ENCODE data around the gene EIF1AX. TPM values are rescaled to one million over a fixed set of nuclear protein-coding genes. Genes with fewer than 3 reads are reported as not detected.

EIF1AX gene
- total RNA-seq, 1 experiment from 2014 or later: 158 TPM

DNA sequence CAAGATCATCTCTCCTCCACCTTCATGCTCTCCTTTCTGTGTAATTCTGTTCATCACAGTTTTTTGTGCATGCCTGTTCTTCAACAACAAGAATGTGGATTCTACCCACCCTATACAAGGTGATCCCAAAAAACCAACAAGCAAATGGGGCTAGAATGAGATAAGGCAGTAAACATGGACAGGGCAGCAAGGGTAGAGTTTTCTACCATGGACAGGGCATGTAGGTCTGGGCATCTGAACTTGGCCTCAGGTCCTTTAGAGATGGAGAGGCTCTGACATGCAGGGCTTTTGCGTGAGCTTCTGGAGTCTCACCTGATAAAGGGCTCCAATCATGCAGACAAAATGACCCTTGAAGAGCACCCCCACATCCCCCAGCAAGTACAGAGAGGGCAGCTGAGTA, 61.4 kb downstream of the EIF1AX start:
- no peak overlapping the region for H3K4me2 ChIP-seq (ENCODE audit: insufficient read depth, insufficient read length, low read length)
- no peak overlapping the region for H3K18ac ChIP-seq (ENCODE audit: insufficient read length, low read depth, low read length)
- no peaks in the 10 kb centered on the region for H3K4me1 ChIP-seq (ENCODE audit: insufficient read depth, low read length)
- H3K79me2 ChIP-seq (ENCODE audit: insufficient read depth, low read length): no peaks in the 10 kb centered on the region
- no peaks in the 10 kb centered on the region for H3K27me3 Mint-ChIP-seq (ENCODE audit: low read depth)
- no peak for DNase-seq
- no peak overlapping the region for H3K27ac Mint-ChIP-seq
- no peaks in the 10 kb centered on the region for H3K4me1 Mint-ChIP-seq
- no peak overlapping the region for H3T11ph ChIP-seq (ENCODE audit: low read length)
- peaks cover 60 to 63% of the 10 kb centered on the region in 2 experiments for H3K9me3 Mint-ChIP-seq
- H3K9me3 ChIP-seq (ENCODE audit: control insufficient read depth, low read depth, low read length): peaks cover 36% of the 10 kb centered on the region
- peaks cover 0 to 3% (median 0%) of the 10 kb centered on the region in 3 experiments; a peak in 2 of 7 replicates for H3K36me3 Mint-ChIP-seq (ENCODE audit: insufficient read depth in 1 of 3, low read depth in 3 of 3)
- H4K91ac ChIP-seq (ENCODE audit: insufficient read length, low read depth, low read length): no peak overlapping the region
- H3K27me3 ChIP-seq (ENCODE audit: insufficient read depth, low read length): no peaks in the 10 kb centered on the region
- no peaks in the 10 kb centered on the region for H4K20me1 ChIP-seq (ENCODE audit: control insufficient read depth, insufficient read depth, insufficient read length)
- H3K4ac ChIP-seq (ENCODE audit: low read depth, low read length): no peak overlapping the region
- no peak overlapping the region for H3K56ac ChIP-seq (ENCODE audit: insufficient read length, low read depth, low read length)
- no peak overlapping the region for H3K23ac ChIP-seq (ENCODE audit: insufficient read length, low read depth, low read length)
- no peak overlapping the region for H3K4me3 Mint-ChIP-seq
- TF ChIP-seq, protein P1, sequence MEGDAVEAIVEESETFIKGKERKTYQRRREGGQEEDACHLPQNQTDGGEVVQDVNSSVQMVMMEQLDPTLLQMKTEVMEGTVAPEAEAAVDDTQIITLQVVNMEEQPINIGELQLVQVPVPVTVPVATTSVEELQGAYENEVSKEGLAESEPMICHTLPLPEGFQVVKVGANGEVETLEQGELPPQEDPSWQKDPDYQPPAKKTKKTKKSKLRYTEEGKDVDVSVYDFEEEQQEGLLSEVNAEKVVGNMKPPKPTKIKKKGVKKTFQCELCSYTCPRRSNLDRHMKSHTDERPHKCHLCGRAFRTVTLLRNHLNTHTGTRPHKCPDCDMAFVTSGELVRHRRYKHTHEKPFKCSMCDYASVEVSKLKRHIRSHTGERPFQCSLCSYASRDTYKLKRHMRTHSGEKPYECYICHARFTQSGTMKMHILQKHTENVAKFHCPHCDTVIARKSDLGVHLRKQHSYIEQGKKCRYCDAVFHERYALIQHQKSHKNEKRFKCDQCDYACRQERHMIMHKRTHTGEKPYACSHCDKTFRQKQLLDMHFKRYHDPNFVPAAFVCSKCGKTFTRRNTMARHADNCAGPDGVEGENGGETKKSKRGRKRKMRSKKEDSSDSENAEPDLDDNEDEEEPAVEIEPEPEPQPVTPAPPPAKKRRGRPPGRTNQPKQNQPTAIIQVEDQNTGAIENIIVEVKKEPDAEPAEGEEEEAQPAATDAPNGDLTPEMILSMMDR (conservative IDR thresholded peaks at IDR 0.05): no peak
- H3K79me1 ChIP-seq (ENCODE audit: insufficient read depth, low read depth, low read length, poor library complexity, severe bottlenecking): no peaks in the 10 kb centered on the region
- H3K23me2 ChIP-seq (ENCODE audit: insufficient read length, low read depth, low read length, poor library complexity, severe bottlenecking): no peaks in the 10 kb centered on the region
- H2BK120ac ChIP-seq (ENCODE audit: low read depth, low read length, poor library complexity, severe bottlenecking): no peak overlapping the region
- no peak overlapping the region for H2BK12ac ChIP-seq (ENCODE audit: insufficient read length, low read depth, low read length)
- no peak overlapping the region for H3K27ac ChIP-seq (ENCODE audit: insufficient read length, low read depth, low read length)
- no peak overlapping the region for H2BK5ac ChIP-seq (ENCODE audit: insufficient read length, low read length)
- no peak overlapping the region for H2AFZ ChIP-seq (ENCODE audit: low read length)
- H4K5ac ChIP-seq (ENCODE audit: insufficient read length, low read depth, low read length): no peak overlapping the region
- no CpG with 5 or more reads among the region's 1 CpG for WGBS (ENCODE audit: extremely low coverage, insufficient read length, low lambda C conversion rate)
- no peak overlapping the region for H3K9ac ChIP-seq (ENCODE audit: extremely low read depth, insufficient read length, low read length)
- H2AK5ac ChIP-seq (ENCODE audit: insufficient read length, low read length): no peak overlapping the region
- H4K8ac ChIP-seq (replicated peaks; ENCODE audit: insufficient read length, low read depth, low read length): no peak overlapping the region
- H3K14ac ChIP-seq (ENCODE audit: insufficient read depth, low read length): no peak overlapping the region
- no peak overlapping the region for H2BK20ac ChIP-seq (ENCODE audit: low read depth, low read length, poor library complexity, severe bottlenecking)
- no peak overlapping the region for H2BK15ac ChIP-seq (ENCODE audit: low read depth, low read length)

Other genes starting within 250 kb of the EIF1AX start
- 6.4 and 7.9 TPM in 2 replicates for gene BCLAF3, start 150.8 kb downstream of the EIF1AX start, total RNA-seq (2021)
- gene MAP7D2, start 24.9 kb downstream of the EIF1AX start, total RNA-seq (2021): 1.9 and 2.4 TPM in 2 replicates
- gene RPS6KA3, start 125.1 kb upstream of the EIF1AX start, total RNA-seq (2021): 9.2 and 9.8 TPM in 2 replicates